Head of caudate nucleus (tissue), 42 donors: Measurements from ENCODE around the gene SLC6A6.
A peak's percentile ranks its signal among the peaks of the same experiment; 100 is the strongest.

ENCODE experiments used
- DNase-seq, 42 donors: peaks; one replicate each; pipeline versions ENCODE4 v3.0.0 to v3.0.0-alpha.2; 2020 to 2021; ENCODE audit warnings: mixed read lengths in 7 of 42
- intact Hi-C: fragments of 100-400 bp; cut with DNase I; formaldehyde crosslinking; loops from one replicate; pipeline ENCODE4 v1.15.0; 2022

Gene SLC6A6

DNA sequence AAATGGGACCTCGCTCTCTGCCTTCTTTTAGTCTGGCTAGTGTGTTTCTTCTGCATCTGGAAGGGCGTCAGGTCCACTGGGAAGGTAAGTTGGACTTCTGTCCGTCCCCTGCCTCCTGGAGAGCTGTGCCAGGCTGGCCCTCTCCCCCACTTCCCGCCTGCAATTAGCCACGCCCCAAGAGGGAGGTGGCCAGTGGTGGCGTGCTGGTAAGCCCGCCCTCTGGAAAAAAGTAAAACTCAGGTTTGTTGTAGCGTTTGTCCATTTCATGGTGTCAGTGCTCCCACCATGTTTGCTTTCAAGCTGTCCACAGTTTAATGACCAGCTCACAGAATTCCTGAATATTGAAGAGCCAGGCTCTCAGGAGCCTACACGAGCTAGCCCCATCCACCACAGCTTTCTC is 55.6 kb downstream of the SLC6A6 start:
- DNase-seq: no peak

DNA sequence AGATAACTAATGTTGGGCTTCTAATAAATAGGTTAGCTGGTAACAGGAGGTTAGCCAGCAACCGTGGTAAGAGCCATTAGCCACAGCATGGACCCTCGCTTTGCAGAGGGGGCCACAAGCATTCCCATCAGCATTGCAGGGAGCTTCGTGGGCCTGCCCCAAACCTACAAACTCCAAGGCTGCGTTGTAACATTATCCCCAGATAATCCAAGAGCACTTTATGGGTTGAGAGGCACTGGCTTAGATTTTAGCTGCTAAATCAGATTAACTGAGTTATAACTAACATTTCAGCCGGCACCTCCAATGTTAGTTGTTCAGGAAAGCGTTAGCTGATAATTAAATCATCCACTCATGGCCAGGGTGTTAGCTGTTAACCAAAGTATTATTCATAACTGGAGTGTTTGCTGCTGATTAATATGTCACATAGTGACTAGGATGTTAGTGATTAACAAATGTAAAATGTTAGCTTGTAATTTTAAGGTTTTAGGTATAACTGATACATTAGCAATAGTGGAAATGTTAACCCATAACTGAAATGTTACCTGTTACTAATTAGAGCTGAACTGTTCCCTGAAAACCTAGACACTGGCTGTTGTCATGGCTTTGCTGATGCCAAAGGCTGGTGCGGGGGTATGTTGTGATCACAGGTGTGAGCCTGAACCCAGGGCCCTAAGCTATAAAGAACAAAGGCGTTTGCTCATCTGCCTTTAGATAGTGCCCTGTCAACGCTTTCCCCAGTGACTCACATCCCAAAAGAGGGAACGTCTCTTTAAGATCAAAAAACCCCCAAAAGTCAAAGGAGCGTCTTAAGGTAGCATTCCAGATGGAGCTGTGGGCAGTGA is 56.2 kb downstream of the SLC6A6 start:
- intact Hi-C loops: loop anchor here (10.0 kb wide), 1 partner anchor 54 kb away; the partner anchor contains the start of gene SLC6A6
- no peak for DNase-seq

More for the DNA sequence above, 55.6 kb downstream of the SLC6A6 start:
- intact Hi-C loops: loop anchor here (10.0 kb wide), 1 partner anchor 53 kb away; the partner anchor contains the start of gene SLC6A6

DNA sequence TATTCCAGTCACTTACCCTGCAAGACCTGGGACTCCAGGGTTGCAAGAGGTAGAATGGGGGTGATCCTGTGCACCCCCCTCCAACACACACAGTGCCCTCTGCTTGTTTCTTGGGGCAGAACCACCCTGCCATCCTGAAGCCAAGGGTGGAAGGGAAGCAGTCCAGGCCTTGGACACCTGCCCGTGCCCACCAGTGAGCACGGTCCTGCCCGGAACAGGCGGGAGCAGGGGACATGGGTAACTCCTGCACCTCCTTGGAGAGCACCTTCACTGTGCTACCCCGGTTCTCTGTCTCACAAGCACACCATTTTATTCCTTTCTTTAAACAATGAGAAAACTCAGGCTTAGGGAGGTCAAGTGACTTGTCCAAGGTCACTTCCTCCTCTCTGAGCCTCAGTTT is 57.0 kb downstream of the SLC6A6 start:
- DNase-seq: no peak
- intact Hi-C loops: loop anchor here (10.0 kb wide), 1 partner anchor 55 kb away; the partner anchor contains the start of gene SLC6A6

DNA sequence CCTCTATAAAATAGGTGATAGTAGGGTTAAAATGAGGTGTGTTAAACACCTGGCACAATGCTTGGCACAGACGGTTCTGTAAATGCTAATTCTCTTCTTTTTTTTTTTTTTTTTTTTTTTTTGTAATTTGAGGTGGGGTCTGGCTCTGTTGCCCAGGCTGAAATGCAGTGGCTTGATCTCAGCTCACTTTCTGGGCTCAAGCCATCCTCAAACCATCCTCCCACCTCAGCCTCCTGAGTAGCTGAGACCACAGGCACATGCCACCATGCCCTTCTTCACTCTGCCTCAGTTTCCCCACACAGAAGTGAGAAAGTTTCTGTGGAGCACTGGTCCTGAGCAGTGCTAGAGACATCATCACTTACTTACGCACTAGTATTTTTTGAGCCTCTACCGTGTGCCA is 57.4 kb downstream of the SLC6A6 start:
- intact Hi-C loops: loop anchor here (10.0 kb wide), 1 partner anchor 55 kb away; the partner anchor contains the start of gene SLC6A6
- no peak for DNase-seq

DNA sequence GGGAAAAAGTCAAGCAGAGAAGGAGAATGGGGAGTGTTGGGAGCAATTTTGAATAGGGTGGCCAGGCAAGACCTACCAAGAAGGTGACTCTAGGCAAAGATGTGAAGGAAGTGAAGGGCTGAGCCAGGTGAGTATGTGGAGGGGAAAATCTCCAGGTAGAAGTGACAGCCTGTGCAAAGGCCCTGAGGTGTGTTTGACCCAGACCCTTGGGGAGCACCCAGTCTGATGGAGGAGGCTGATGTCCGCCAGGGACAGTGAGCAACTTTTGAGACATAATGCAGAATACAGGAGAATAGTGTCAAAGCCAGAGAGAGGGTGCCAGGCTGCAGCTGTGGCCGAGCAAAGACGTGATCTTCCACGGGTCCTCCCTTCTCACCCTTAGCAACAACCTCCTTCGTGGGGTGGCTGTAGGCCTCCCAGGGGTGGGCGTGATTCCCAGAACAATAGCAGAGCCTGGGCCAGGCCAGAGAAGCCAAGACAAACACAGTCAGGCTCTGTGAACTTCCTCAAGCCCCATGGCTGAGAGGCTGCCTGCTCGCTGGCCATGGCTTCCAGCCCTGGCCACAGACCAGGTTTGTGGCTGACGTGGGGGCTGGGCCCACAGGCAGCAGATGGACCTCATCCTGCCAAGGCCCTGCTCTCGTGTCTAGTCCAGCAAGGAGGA is 58.1 kb downstream of the SLC6A6 start:
- DNase-seq: peak; percentile 28 to 92 (median 76)
- intact Hi-C loops: no loop called here

DNA sequence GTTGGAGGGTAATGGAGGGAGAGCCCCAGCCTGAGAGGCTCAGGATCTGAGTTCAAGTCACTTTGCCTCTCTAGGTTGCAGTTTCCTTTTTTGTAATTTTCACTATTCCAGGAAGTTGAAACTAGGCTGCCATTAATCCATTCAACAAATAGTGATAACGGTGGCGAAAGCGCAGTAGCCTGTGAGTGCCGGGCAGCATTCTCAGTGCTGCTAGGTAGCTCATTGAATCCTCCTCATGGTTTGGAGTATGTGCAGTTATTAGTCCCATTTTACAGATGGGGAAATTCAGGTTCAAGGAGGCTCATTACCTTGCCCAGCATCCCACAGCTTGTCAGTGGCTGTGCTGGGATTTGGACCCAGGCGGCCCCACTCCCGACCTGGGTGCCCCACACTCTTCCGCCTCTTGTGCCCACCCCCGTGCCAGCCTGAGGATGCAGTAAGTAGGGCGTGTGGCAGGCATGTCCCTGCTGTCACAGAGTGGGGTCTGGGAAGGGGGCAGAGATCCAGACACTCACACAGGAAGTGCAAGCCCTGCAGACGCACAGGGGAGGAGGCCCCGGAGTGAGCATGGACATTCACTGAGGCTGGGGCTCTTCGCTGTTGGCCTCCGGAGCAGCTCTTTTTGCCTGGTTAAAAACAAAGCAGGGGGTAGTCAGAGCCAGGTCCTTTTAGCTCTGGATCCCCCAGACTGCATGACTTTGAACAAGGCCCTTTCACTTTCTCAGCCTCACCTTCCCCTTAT is 58.8 kb downstream of the SLC6A6 start:
- intact Hi-C loops: no loop called here

DNA sequence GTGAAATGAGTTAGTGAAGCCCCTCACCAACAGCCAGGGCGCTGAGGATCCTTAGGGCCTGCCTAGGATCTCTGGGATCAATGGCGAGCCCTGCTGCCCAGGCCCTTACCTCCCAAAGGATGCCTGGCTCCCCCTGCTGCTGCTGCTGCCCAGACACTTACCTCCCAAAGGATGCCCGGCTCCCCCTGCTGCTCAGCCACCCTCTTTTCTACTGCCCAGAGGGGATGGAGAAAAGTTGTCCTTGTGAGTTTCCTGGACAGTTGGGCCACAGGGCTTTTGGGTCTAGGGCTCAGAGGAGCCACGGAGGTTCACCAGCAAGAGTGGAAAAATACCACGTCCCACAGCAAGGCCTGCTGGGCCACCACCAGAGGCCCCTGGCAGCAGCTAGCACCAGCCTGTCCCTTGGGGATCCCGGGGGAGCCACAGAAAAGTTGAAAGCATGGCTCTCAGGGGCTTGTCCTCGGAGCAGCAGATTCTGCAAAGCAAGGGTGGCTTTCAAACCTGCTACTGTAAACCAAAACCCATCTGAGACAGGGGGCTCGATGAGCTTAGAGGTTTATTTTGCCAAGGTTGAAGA is 59.4 kb downstream of the SLC6A6 start:
- intact Hi-C loops: no loop called here
- DNase-seq: peak in 36 of 42 donors; percentile 27 to 84 (median 57)

More for the DNA sequence above, 58.8 kb downstream of the SLC6A6 start:
- DNase-seq: no peak

DNA sequence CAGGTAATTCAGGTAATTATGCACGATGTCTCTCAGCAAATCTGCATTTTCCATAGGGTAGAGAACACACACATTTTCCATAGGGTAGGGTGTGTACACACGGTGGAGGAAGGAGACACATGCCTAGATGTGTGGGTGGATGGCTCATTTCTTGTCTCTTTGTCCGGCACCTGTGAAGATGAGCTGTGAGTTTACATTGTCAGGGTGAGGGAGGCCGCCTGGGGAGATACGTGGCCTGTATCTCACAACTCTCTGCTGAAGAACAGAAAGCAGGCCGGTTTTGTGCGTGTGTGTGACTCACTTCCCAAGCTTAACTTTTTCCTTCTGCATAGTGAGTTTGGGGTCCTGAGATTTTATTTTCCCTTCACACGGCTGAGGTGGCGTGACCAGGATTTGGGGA is 60.3 kb downstream of the SLC6A6 start:
- DNase-seq: no peak
- intact Hi-C loops: no loop called here

DNA sequence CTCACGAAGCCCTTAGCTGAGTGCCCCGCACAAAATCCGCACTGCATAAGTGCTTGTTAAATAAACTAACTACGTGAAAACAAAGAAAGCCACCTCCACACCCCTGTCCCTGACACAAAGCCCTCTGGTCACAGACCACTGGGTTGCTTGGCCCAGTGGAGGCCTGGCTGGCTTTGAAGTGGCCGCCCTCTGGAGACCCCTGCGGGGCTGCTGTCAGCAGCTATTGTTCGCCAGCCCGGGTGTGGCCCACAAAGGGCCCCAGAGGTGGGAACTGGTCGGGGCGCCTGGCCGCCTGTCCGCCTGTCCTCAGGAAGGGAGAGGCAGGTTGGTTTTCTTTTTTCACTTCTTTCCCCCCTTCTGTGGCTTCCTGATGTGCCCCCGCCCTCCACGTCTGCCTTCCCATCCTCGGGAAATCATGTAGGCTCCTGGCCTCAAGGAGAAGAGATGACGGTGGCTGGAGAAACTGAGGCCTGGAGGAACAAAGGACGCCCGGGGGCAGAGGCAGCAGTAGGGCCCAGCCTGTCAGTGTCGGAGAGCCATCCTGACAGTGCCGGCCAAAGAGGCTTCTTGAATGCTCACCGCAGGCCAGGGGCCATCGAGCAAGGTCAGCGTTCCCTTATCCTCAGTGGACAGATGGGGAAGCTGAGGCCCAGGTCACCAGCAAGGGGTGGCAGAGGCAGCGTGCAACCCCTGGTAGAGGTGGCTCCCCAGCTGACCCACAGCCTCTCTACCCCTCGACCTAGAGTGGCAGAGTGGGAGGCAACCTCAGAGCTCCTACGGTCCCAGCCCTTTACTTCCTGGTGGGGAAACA is 61.1 kb downstream of the SLC6A6 start:
- DNase-seq: no peak
- intact Hi-C loops: no loop called here

DNA sequence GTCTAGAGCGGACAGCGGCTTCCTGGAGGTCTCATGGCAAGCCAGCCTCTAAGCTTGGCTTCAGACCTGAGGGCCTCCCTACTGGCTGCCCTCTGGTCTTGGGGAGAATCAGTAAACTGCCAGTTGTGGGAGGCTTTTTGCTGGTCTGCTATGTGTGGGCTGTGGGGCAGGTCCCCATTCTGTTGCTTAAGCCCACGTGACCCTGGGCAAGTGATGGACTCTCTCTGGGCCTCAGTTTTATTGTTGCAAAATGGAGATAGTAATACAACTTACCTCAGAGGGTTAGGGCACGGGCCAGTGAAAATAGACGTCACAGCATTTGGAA is 61.7 kb downstream of the SLC6A6 start:
- intact Hi-C loops: no loop called here
- no peak for DNase-seq

DNA sequence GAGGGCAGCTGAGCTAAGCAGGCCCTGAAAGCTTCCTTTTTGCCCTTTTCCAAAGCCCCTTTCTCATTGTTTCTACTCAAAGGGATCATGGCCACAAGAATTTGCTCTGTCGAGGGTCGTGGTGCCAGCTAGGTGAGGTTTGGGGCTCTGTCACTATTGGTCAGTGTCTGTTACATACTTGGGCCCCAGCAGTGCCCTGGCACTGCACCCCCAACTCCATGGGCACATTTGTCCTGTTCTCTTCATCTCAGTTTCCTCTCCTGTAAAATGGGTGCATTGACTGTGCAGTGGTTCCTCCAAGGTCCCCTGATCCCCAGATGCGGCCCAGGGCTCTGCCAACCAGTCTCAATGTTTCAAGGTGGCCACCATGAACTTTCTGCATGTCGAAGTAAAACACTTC is 62.1 kb downstream of the SLC6A6 start:
- DNase-seq: no peak
- intact Hi-C loops: no loop called here

DNA sequence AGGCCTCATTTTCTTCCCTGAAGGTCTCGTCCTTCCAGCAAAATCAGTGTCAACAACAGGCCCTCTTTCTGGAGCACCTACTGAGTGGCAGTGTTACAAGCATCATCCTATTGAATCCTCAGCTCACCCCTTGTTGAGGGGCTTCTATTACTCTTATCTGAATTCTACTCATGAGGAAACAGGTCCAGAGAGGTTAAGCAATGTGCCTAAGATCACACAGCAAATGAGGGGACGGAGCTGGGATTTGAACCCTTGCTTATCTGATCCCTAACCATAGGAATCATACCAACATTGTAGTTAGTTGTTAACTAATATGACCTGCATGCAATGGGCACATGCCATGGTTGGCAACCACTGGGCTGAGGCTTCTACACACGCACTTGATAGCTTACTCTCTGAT is 63.0 kb downstream of the SLC6A6 start:
- DNase-seq: no peak
- intact Hi-C loops: loop anchor here (5.0 kb wide), 1 partner anchor 203 kb away; no protein-coding TSS in a partner anchor

DNA sequence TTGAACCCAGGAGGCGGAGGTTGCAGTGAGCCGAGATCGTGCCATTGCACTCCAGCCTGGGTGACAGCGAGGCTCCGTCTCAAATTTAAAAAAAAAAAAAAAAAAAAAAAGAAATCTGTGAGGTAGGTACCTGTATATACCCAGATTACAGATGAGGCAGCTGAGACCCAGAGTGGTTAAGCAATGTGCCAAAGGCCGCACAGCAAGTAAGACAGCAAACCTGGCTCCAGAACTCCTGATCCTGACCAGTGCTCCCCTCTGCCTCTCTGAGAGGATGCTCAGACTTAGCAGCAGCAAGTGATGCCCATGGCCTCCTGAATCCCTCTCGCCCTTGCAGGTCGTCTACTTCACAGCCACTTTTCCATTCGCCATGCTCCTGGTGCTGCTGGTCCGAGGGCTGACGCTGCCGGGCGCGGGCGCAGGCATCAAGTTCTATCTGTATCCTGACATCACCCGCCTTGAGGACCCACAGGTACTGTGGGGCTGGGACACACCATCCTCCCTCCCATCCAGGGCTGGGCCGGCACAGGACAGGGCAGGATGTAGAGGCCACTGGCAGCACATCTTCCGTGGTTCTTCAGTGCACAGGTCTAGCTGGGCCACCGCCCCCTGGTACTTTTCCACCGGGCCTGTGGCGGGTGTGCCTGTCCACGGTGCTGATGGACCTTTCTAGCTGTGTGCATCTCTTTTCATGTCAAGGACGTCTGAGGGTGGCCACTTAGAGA is 63.9 kb downstream of the SLC6A6 start:
- no peak for DNase-seq
- intact Hi-C loops: loop anchor here (5.0 kb wide), 1 partner anchor 204 kb away; no protein-coding TSS in a partner anchor

DNA sequence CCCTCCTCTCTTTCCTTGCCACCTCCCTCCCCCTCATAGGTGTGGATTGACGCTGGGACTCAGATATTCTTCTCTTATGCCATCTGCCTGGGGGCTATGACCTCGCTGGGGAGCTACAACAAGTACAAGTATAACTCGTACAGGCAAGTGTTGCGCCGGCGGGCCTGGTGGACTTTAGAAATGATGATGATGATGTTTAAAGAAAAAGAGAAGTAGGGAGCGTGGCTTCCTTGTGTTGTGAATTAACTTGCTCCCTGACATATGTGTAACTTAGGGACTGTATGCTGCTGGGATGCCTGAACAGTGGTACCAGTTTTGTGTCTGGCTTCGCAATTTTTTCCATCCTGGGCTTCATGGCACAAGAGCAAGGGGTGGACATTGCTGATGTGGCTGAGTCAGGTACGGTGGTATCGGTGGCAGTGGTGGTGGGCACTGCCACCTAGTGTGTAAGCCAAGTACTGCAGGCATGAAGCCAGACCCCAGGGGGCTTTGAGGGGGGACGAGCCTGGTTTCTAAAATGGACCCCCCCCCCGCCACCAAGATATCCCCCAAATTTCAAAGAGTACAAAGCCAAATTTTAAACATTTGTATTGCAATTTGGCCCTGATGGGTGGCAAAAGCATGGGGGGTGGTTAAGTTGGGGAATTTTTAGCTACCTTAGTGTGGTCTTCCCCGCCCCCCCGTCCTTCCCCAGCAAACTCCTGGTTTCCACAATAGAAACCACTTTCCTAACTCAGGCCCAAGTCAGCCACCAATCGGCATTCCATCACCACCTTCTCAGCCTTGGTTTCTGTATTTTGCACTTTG is 65.6 kb downstream of the SLC6A6 start:
- peak in 33 of 42 donors; percentile 31 to 82 (median 54) for DNase-seq
- intact Hi-C loops: loop anchor here (5.0 kb wide), 1 partner anchor 206 kb away; no protein-coding TSS in a partner anchor

DNA sequence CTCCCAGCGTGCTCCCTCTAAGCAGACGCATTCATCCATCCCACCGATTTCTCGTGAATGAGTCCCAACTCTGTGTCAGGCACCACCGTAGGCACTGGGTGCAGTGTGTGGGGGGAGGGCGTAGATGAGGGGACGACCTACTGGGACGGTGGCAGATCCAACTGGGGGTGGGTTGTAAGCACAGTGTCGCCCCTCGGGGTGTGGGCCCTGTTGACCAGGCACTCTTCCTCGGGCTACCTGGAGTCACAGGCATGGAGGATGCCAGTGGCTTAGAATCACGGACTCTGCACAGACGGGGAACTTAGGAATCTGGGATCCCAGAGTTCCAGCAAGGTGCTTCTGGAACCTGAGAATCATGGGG is 66.2 kb downstream of the SLC6A6 start:
- no peak for DNase-seq
- intact Hi-C loops: loop anchor here (5.0 kb wide), 1 partner anchor 206 kb away; no protein-coding TSS in a partner anchor

DNA sequence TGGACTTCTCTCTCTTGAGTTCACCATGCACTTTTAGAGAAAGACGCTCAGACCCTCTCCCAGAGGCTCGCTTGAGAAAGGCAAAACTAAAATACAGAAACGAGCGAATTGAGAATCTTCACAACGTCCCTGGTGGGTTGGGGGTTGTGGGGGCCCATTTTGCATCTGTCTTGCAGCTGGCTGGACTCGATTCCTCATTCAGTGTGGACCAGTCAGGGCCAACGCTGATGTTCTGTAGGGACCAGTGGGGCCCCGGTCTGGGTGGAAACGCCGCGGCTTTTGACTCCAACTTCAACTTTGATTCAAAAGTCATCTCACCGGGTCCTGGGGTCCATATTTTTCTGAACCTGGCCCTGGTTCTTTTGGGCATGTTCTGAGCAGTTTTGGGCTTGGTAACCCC is 68.1 kb downstream of the SLC6A6 start:
- intact Hi-C loops: loop anchor here (5.0 kb wide), 1 partner anchor 268 kb away; no protein-coding TSS in a partner anchor
- no peak for DNase-seq

DNA sequence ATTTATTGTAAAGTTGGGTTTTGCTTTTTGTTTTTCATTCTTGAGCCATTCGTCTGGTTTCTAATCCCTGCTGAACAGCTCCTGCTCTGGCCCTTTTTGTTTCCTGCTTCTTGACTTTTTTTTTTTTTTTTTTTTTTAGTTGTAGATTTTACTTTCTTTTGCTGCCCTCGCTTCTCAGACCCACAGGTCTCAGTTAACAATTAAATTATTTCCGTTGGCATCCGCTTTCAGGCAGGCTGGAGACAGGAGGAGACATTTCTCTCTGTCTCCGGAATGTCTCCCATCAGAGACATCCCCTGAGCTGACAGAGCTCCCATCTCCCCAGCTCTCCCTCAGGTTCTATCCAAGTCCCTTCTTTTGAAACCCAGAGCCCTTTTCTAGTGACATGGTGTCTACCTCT is 68.6 kb downstream of the SLC6A6 start:
- DNase-seq: no peak
- intact Hi-C loops: loop anchor here (5.0 kb wide), 1 partner anchor 269 kb away; no protein-coding TSS in a partner anchor
